IPS-20b (cell line): ENCODE data around the gene ITIH5.
"Not testable (repeated sequence)": the region's sequence is repeated elsewhere in the genome, so short reads cannot be mapped to it uniquely, and the experiment has no call there.

Experiments
- H3K27ac ChIP-seq: one replicate; pipeline ENCODE4 v1.5.1; 2013; ENCODE audit warnings: low read length
- H3K27me3 ChIP-seq: 2 replicates; pipeline ENCODE4 v1.6.1; 2013; ENCODE audit warnings: mild to moderate bottlenecking, low read length, inconsistent platforms; ENCODE audit not compliant: insufficient read depth
- H3K36me3 ChIP-seq: 2 replicates; pipeline ENCODE4 v1.6.1; 2013; ENCODE audit warnings: low read depth, mild to moderate bottlenecking, inconsistent platforms, low read length, moderate library complexity; ENCODE audit not compliant: insufficient read depth
- H3K4me1 ChIP-seq: 2 replicates; pipeline ENCODE4 v1.6.1; 2013; ENCODE audit warnings: mild to moderate bottlenecking, control low read depth, inconsistent platforms, low read length, moderate library complexity; ENCODE audit not compliant: insufficient read depth
- H3K4me3 ChIP-seq: 2 replicates; pipeline ENCODE4 v1.5.1; 2013; ENCODE audit warnings: mild to moderate bottlenecking, low read length, inconsistent platforms
- H3K9ac ChIP-seq: 2 replicates; pipeline ENCODE4 v1.6.1; 2013; ENCODE audit warnings: low read depth, mild to moderate bottlenecking, inconsistent platforms, low read length, moderate library complexity
- H3K9me3 ChIP-seq: 2 replicates; pipeline ENCODE4 v1.6.1; 2013; ENCODE audit warnings: mild to moderate bottlenecking, low read depth, low read length, inconsistent platforms; ENCODE audit not compliant: insufficient read depth

The ITIH5 gene

DNA sequence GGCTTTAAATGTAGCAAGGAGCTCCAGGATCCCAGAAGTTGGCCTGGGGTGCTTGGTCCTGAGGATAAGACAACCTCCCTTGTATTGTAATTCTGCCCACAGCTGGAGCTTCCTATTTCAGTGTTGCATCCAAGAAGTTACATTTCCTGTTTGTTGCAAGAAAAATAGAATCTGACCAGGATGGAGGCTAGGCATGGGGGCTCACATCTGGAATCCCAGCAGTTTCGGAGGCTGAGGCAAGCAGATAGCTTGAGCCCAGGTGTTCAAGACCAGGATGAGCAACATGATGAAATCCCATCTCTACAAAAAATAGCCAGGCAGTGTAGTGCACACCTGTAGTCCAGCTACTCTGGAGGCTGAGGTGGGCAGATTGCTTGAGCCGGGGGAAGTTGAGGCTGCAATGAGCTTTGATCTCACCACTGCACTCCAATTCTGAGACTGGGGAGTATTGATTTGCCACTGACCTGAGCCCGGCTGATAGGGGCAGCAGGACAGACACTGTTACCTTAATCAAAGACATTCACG lies 35.6 kb upstream of the ITIH5 start:
- Histone ChIP-seq H3K4me3 (no peak overlapping the region), H3K27ac (no peak overlapping the region), H3K4me1 (no peaks in the 10 kb centered on the region), H3K9me3 (no peaks in the 10 kb centered on the region), H3K9ac (no peak overlapping the region), H3K27me3 (no peaks in the 10 kb centered on the region), H3K36me3 (no peaks in the 10 kb centered on the region)

- Histone ChIP-seq H3K9ac (no peak overlapping the region), H3K27ac (no peak overlapping the region), H3K4me3 (no peak overlapping the region), H3K4me1 (no peaks in the 10 kb centered on the region), H3K36me3 (no peaks in the 10 kb centered on the region), H3K9me3 (no peaks in the 10 kb centered on the region), H3K27me3 (no peaks in the 10 kb centered on the region; the same call in 1 of the 2 replicates)
Measured at GRCh38 chr10:7701158-7701742, 34.5 kb upstream of the ITIH5 start.

DNA sequence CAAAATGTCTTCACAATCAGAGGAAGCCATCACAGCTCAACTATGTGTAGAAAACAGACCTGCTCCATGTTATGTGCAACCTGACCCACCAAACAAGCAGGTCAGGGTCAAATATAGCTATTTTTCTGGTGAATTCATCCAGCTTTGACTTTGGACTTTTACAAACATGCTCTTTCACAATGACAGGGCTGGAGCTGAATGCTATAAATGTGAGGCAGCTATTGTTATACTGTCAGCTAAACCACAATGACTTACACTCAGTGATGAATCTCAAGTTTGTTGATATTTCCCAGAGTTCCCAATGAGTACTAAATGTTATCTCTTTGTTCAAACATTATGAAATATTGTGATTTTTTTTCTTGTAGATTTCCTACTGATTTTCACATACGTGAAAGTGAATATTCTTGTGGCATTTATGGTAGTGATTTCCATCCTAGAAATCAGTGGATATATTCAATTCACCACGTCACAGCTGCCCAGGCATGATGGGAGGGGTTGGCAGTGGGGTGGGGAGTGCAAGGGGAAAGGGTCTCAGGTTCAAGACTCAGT lies 33.9 kb upstream of the ITIH5 start:
- no peaks in the 10 kb centered on the region for H3K4me1 ChIP-seq
- H3K27me3 ChIP-seq: no peaks in the 10 kb centered on the region; the same call in 1 of the 2 replicates
- H3K27ac ChIP-seq: no peak overlapping the region
- H3K9me3 ChIP-seq: no peaks in the 10 kb centered on the region
- H3K36me3 ChIP-seq: no peaks in the 10 kb centered on the region
- no peak overlapping the region for H3K4me3 ChIP-seq
- no peak overlapping the region for H3K9ac ChIP-seq

DNA sequence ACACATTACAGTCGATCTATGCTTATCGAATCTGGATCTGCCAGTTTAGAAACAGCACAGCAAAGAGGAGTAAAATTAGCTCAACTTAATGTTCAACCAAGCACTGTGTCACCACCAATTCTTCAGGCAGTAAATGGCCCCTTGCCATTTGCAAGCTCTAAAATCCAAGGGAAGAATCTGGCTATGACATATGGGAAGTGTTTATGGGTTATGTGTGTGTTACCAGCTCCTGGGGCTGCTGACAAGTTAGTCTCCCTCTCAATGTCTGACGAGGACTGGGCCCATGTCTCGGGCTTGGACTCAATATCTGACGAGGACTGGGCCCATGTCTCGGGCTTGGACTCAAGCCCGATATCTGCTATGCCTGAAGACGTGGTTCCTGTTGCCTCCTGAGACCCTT lies 30.7 kb upstream of the ITIH5 start:
- no peak overlapping the region for H3K4me3 ChIP-seq
- no peaks in the 10 kb centered on the region; the same call in 1 of the 2 replicates for H3K27me3 ChIP-seq
- peaks cover 11% of the 10 kb centered on the region; the same call in 1 of the 2 replicates for H3K9me3 ChIP-seq
- no peaks in the 10 kb centered on the region for H3K36me3 ChIP-seq
- H3K27ac ChIP-seq: no peak overlapping the region
- H3K9ac ChIP-seq: no peak overlapping the region
- H3K4me1 ChIP-seq: no peaks in the 10 kb centered on the region

DNA sequence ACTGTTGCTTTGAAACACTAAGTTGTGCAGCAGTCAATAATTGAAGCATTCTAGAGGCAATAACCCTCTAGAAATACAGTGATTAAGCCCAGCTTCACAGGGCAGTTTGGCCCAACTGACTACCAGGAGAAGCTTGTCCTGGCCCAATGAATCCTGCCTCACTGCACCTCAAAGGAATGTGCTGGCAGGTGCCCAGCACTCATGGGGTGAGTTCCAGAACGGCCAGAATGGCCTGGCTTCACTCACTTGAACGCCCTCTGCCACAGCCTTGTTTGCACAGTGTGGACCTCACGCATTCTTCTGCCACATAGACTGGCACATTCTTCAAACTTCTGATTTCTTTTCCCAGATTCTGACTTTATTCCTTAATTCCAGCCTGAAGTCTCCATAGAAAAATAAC lies 29.8 kb upstream of the ITIH5 start:
- H3K4me1 ChIP-seq: no peaks in the 10 kb centered on the region
- H3K27ac ChIP-seq: no peak overlapping the region
- H3K27me3 ChIP-seq: no peaks in the 10 kb centered on the region; the same call in 1 of the 2 replicates
- no peaks in the 10 kb centered on the region for H3K36me3 ChIP-seq
- H3K9me3 ChIP-seq: peaks cover 18% of the 10 kb centered on the region
- H3K4me3 ChIP-seq: no peak overlapping the region
- H3K9ac ChIP-seq: no peak overlapping the region

GRCh38 chr10:7693194-7693593 lies 26.4 kb upstream of the ITIH5 start:
- not testable (repeated sequence) for H3K36me3 ChIP-seq, H3K9ac ChIP-seq, H3K4me1 ChIP-seq, H3K27ac ChIP-seq, H3K4me3 ChIP-seq, H3K27me3 ChIP-seq
- H3K9me3 ChIP-seq: peaks cover 26% of the 10 kb centered on the region

GRCh38 chr10:7692368-7692767 lies 25.6 kb upstream of the ITIH5 start:
- H3K4me1 ChIP-seq, H3K27me3 ChIP-seq, H3K36me3 ChIP-seq, H3K9ac ChIP-seq, H3K4me3 ChIP-seq, H3K27ac ChIP-seq: not testable (repeated sequence)
- H3K9me3 ChIP-seq: peaks cover 26% of the 10 kb centered on the region

- H3K27ac ChIP-seq, H3K36me3 ChIP-seq, H3K4me3 ChIP-seq, H3K27me3 ChIP-seq, H3K4me1 ChIP-seq, H3K9ac ChIP-seq: not testable (repeated sequence)
- peaks cover 26% of the 10 kb centered on the region for H3K9me3 ChIP-seq
Measured at GRCh38 chr10:7690885-7691597, 24.3 kb upstream of the ITIH5 start.

DNA sequence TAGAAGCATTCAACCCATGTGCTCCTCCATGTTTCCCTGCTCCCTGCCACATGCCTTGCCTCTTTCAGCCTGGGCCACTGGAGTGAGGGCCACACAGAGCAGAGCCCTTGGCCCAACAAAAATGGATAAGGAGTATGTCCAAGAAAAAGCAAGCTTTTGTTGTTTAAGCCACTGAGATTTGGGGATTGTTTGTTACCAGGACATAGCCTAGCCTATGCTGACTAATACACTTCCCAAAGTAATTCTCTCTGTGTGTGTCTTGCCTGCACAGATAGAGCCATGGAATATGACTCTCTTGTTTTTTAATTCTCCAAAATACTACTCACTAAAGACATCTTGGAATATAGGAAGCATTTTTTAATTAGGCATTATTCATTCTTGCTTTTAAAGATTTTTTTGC lies 22.8 kb upstream of the ITIH5 start:
- Histone ChIP-seq H3K36me3 (no peaks in the 10 kb centered on the region), H3K9me3 (peaks cover 26% of the 10 kb centered on the region), H3K4me1 (no peaks in the 10 kb centered on the region), H3K9ac (no peak overlapping the region), H3K4me3 (no peak overlapping the region), H3K27me3 (no peaks in the 10 kb centered on the region; the same call in 1 of the 2 replicates), H3K27ac (no peak overlapping the region)

DNA sequence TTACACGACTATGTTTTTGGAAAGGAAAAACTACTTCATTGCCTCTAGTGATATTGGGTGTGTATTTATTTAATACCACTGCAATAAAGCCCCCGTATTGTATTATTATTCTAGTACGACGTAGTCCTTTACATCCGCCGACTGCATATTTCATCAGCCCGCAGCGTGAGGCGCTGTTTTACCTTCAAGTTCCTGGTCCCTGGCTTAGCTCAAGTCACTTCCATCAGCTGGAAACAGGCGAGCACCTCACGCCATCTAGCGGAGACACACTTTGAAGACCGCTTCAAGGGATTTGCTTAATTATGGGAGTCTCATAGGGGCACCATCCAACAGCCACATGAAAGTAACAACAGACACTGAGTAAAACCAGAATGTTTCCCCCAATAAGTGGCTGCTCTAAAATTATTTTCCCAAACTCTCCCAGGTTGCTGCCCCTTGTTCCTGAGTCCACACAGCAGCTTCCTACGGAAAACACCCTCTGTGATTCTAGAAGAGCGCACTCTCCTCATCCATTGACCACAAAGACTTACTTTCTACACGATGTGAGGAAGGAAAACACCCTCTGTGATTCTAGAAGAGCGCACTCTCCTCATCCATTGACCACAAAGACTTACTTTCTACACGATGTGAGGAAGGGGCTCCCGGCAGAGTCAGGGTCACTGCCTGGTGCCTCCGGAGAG lies 20.6 kb upstream of the ITIH5 start:
- Histone ChIP-seq H3K9ac (no peak overlapping the region), H3K4me1 (no peaks in the 10 kb centered on the region), H3K27me3 (no peaks in the 10 kb centered on the region; the same call in 1 of the 2 replicates), H3K27ac (no peak overlapping the region), H3K36me3 (no peaks in the 10 kb centered on the region), H3K9me3 (peaks cover 15% of the 10 kb centered on the region), H3K4me3 (no peak overlapping the region)

GRCh38 chr10:7686351-7687171 lies 19.8 kb upstream of the ITIH5 start:
- H3K9me3 ChIP-seq: peaks cover 8% of the 10 kb centered on the region
- no peak overlapping the region for H3K4me3 ChIP-seq
- H3K9ac ChIP-seq: no peak overlapping the region
- no peaks in the 10 kb centered on the region for H3K36me3 ChIP-seq
- H3K27me3 ChIP-seq: no peaks in the 10 kb centered on the region; the same call in 1 of the 2 replicates
- H3K4me1 ChIP-seq: no peaks in the 10 kb centered on the region
- no peak overlapping the region for H3K27ac ChIP-seq
